NCI-H1694 (cell line): ENCODE measurements around the gene NTNG1.

Source experiments
- DNase-seq: peaks from one replicate; lab custom pipeline; 2025; lab: John Stamatoyannopoulos, UW

NTNG1 gene

GRCh38 chr1:107510347-107510746 is 369.5 kb downstream of the NTNG1 start:
- DNase-seq: no peak

GRCh38 chr1:107512836-107513235 is 372.0 kb downstream of the NTNG1 start:
- no peak for DNase-seq

GRCh38 chr1:107514841-107515240 is 374.0 kb downstream of the NTNG1 start:
- no peak for DNase-seq

GRCh38 chr1:107515702-107516101 is 374.9 kb downstream of the NTNG1 start:
- DNase-seq: no peak

- DNase-seq: no peak
Measured at GRCh38 chr1:107523061-107523460, 382.2 kb downstream of the NTNG1 start.

GRCh38 chr1:107523736-107524135 is 382.9 kb downstream of the NTNG1 start:
- no peak for DNase-seq

GRCh38 chr1:107524301-107524700 is 383.5 kb downstream of the NTNG1 start:
- DNase-seq: no peak

GRCh38 chr1:107525145-107525544 is 384.3 kb downstream of the NTNG1 start:
- no peak for DNase-seq

GRCh38 chr1:107525961-107526360 is 385.1 kb downstream of the NTNG1 start:
- DNase-seq: no peak

- DNase-seq: no peak
Measured at GRCh38 chr1:107526524-107527198, 385.8 kb downstream of the NTNG1 start.

GRCh38 chr1:107529511-107530149 is 388.8 kb downstream of the NTNG1 start:
- peak; percentile 74 for DNase-seq

GRCh38 chr1:107530543-107530942 is 389.7 kb downstream of the NTNG1 start:
- DNase-seq: no peak

- DNase-seq: no peak
Measured at GRCh38 chr1:107531065-107531908, 390.4 kb downstream of the NTNG1 start.

GRCh38 chr1:107532318-107532717 is 391.5 kb downstream of the NTNG1 start:
- DNase-seq: peak; percentile 83
